Measurements from ENCODE around the gene KCNAB2.
"Not testable (repeated sequence)": the region's sequence is repeated elsewhere in the genome, so short reads cannot be mapped to it uniquely, and the experiment has no call there.

KCNAB2 gene

GRCh38 chr1:6054596-6054995 is 8.9 kb downstream of the KCNAB2 start:
- Histone ChIP-seq H3K9ac (ENCODE audit: low read depth in 1 of 2, low read length in 2 of 2) (no peak overlapping the region), H3K36me3 (ENCODE audit: control insufficient read depth in 2 of 2, insufficient read depth in 2 of 2, low read length in 2 of 2) (no peaks in the 10 kb centered on the region), H3K4me3 (ENCODE audit: low read length in 2 of 2) (no peak overlapping the region), H3K9me3 (ENCODE audit: control insufficient read depth in 2 of 2, low read length in 2 of 2) (no peaks in the 10 kb centered on the region), H3K27me3 (ENCODE audit: control insufficient read depth in 2 of 2, insufficient read depth in 2 of 2, low read length in 2 of 2) (no peaks in the 10 kb centered on the region), H3K4me1 (ENCODE audit: control insufficient read depth in 2 of 2, insufficient read depth in 2 of 2, low read length in 2 of 2) (peaks cover 3 to 14% of the 10 kb centered on the region in 2 donors), H3K27ac (ENCODE audit: low read depth in 2 of 2, low read length in 2 of 2) (no peak overlapping the region)

- Histone ChIP-seq H3K9ac (ENCODE audit: low read depth in 1 of 2, low read length in 2 of 2) (no peak overlapping the region), H3K36me3 (ENCODE audit: control insufficient read depth in 2 of 2, insufficient read depth in 2 of 2, low read length in 2 of 2) (peaks cover 0 to 2% of the 10 kb centered on the region in 2 donors), H3K27ac (ENCODE audit: low read depth in 2 of 2, low read length in 2 of 2) (no peak overlapping the region), H3K9me3 (ENCODE audit: control insufficient read depth in 2 of 2, low read length in 2 of 2) (no peaks in the 10 kb centered on the region), H3K27me3 (ENCODE audit: control insufficient read depth in 2 of 2, insufficient read depth in 2 of 2, low read length in 2 of 2) (no peaks in the 10 kb centered on the region), H3K4me1 (ENCODE audit: control insufficient read depth in 2 of 2, insufficient read depth in 2 of 2, low read length in 2 of 2) (peaks cover 3 to 5% of the 10 kb centered on the region in 2 donors), H3K4me3 (ENCODE audit: low read length in 2 of 2) (no peak overlapping the region)
Observed at GRCh38 chr1:6056572-6056948, 10.9 kb downstream of the KCNAB2 start.

- peaks cover 0 to 2% of the 10 kb centered on the region in 2 donors for H3K36me3 ChIP-seq (ENCODE audit: control insufficient read depth in 2 of 2, insufficient read depth in 2 of 2, low read length in 2 of 2)
- no peak overlapping the region for H3K27ac ChIP-seq (ENCODE audit: low read depth in 2 of 2, low read length in 2 of 2)
- no peaks in the 10 kb centered on the region for H3K27me3 ChIP-seq (ENCODE audit: control insufficient read depth in 2 of 2, insufficient read depth in 2 of 2, low read length in 2 of 2)
- H3K4me3 ChIP-seq (ENCODE audit: low read length in 2 of 2) = no peak overlapping the region
- H3K9ac ChIP-seq (ENCODE audit: low read depth in 1 of 2, low read length in 2 of 2) = no peak overlapping the region
- no peaks in the 10 kb centered on the region for H3K9me3 ChIP-seq (ENCODE audit: control insufficient read depth in 2 of 2, low read length in 2 of 2)
- peaks cover 3 to 5% of the 10 kb centered on the region in 2 donors for H3K4me1 ChIP-seq (ENCODE audit: control insufficient read depth in 2 of 2, insufficient read depth in 2 of 2, low read length in 2 of 2)
Observed at GRCh38 chr1:6057170-6057845, 11.6 kb downstream of the KCNAB2 start.

GRCh38 chr1:6059866-6060265 is 14.2 kb downstream of the KCNAB2 start:
- no peak overlapping the region for H3K9ac ChIP-seq (ENCODE audit: low read depth in 1 of 2, low read length in 2 of 2)
- H3K36me3 ChIP-seq (ENCODE audit: control insufficient read depth in 2 of 2, insufficient read depth in 2 of 2, low read length in 2 of 2) = peaks cover 0 to 2% of the 10 kb centered on the region in 2 donors
- H3K27me3 ChIP-seq (ENCODE audit: control insufficient read depth in 2 of 2, insufficient read depth in 2 of 2, low read length in 2 of 2) = no peaks in the 10 kb centered on the region
- H3K4me3 ChIP-seq (ENCODE audit: low read length in 2 of 2) = no peak overlapping the region
- H3K4me1 ChIP-seq (ENCODE audit: control insufficient read depth in 2 of 2, insufficient read depth in 2 of 2, low read length in 2 of 2) = peaks cover 3 to 5% of the 10 kb centered on the region in 2 donors
- H3K27ac ChIP-seq (ENCODE audit: low read depth in 2 of 2, low read length in 2 of 2) = no peak overlapping the region
- H3K9me3 ChIP-seq (ENCODE audit: control insufficient read depth in 2 of 2, low read length in 2 of 2) = no peaks in the 10 kb centered on the region

- H3K36me3 ChIP-seq (ENCODE audit: control insufficient read depth in 2 of 2, insufficient read depth in 2 of 2, low read length in 2 of 2) = peaks cover 0 to 2% of the 10 kb centered on the region in 2 donors
- no peak overlapping the region for H3K27ac ChIP-seq (ENCODE audit: low read depth in 2 of 2, low read length in 2 of 2)
- H3K4me1 ChIP-seq (ENCODE audit: control insufficient read depth in 2 of 2, insufficient read depth in 2 of 2, low read length in 2 of 2) = peaks cover 0 to 3% of the 10 kb centered on the region in 2 donors
- H3K9me3 ChIP-seq (ENCODE audit: control insufficient read depth in 2 of 2, low read length in 2 of 2) = no peaks in the 10 kb centered on the region
- H3K9ac ChIP-seq (ENCODE audit: low read depth in 1 of 2, low read length in 2 of 2) = no peak overlapping the region
- no peaks in the 10 kb centered on the region for H3K27me3 ChIP-seq (ENCODE audit: control insufficient read depth in 2 of 2, insufficient read depth in 2 of 2, low read length in 2 of 2)
- H3K4me3 ChIP-seq (ENCODE audit: low read length in 2 of 2) = no peak overlapping the region
Observed at GRCh38 chr1:6062670-6063069, 17.0 kb downstream of the KCNAB2 start.

- H3K27me3 ChIP-seq (ENCODE audit: control insufficient read depth in 2 of 2, insufficient read depth in 2 of 2, low read length in 2 of 2); H3K4me3 ChIP-seq (ENCODE audit: low read length in 2 of 2); H3K27ac ChIP-seq (ENCODE audit: low read depth in 2 of 2, low read length in 2 of 2); H3K4me1 ChIP-seq (ENCODE audit: control insufficient read depth in 2 of 2, insufficient read depth in 2 of 2, low read length in 2 of 2); H3K9me3 ChIP-seq (ENCODE audit: control insufficient read depth in 2 of 2, low read length in 2 of 2); H3K9ac ChIP-seq (ENCODE audit: low read depth in 1 of 2, low read length in 2 of 2); H3K36me3 ChIP-seq (ENCODE audit: control insufficient read depth in 2 of 2, insufficient read depth in 2 of 2, low read length in 2 of 2): not testable (repeated sequence)
Observed at GRCh38 chr1:6063532-6064053, 17.9 kb downstream of the KCNAB2 start.

- no peaks in the 10 kb centered on the region for H3K36me3 ChIP-seq (ENCODE audit: control insufficient read depth in 2 of 2, insufficient read depth in 2 of 2, low read length in 2 of 2)
- no peak overlapping the region for H3K4me3 ChIP-seq (ENCODE audit: low read length in 2 of 2)
- no peak overlapping the region for H3K9ac ChIP-seq (ENCODE audit: low read depth in 1 of 2, low read length in 2 of 2)
- no peaks in the 10 kb centered on the region for H3K27me3 ChIP-seq (ENCODE audit: control insufficient read depth in 2 of 2, insufficient read depth in 2 of 2, low read length in 2 of 2)
- no peak overlapping the region for H3K27ac ChIP-seq (ENCODE audit: low read depth in 2 of 2, low read length in 2 of 2)
- H3K9me3 ChIP-seq (ENCODE audit: control insufficient read depth in 2 of 2, low read length in 2 of 2) = no peaks in the 10 kb centered on the region
- H3K4me1 ChIP-seq (ENCODE audit: control insufficient read depth in 2 of 2, insufficient read depth in 2 of 2, low read length in 2 of 2) = no peaks in the 10 kb centered on the region
Observed at GRCh38 chr1:6065093-6065858, 19.6 kb downstream of the KCNAB2 start.

- Histone ChIP-seq H3K9ac (ENCODE audit: low read depth in 1 of 2, low read length in 2 of 2) (no peak overlapping the region), H3K4me1 (ENCODE audit: control insufficient read depth in 2 of 2, insufficient read depth in 2 of 2, low read length in 2 of 2) (no peaks in the 10 kb centered on the region), H3K9me3 (ENCODE audit: control insufficient read depth in 2 of 2, low read length in 2 of 2) (no peaks in the 10 kb centered on the region), H3K4me3 (ENCODE audit: low read length in 2 of 2) (no peak overlapping the region), H3K36me3 (ENCODE audit: control insufficient read depth in 2 of 2, insufficient read depth in 2 of 2, low read length in 2 of 2) (no peaks in the 10 kb centered on the region), H3K27me3 (ENCODE audit: control insufficient read depth in 2 of 2, insufficient read depth in 2 of 2, low read length in 2 of 2) (no peaks in the 10 kb centered on the region), H3K27ac (ENCODE audit: low read depth in 2 of 2, low read length in 2 of 2) (no peak overlapping the region)
Observed at GRCh38 chr1:6066680-6067079, 21.0 kb downstream of the KCNAB2 start.

- H3K27me3 ChIP-seq (ENCODE audit: control insufficient read depth in 2 of 2, insufficient read depth in 2 of 2, low read length in 2 of 2) = no peaks in the 10 kb centered on the region
- no peak overlapping the region for H3K9ac ChIP-seq (ENCODE audit: low read depth in 1 of 2, low read length in 2 of 2)
- no peaks in the 10 kb centered on the region for H3K36me3 ChIP-seq (ENCODE audit: control insufficient read depth in 2 of 2, insufficient read depth in 2 of 2, low read length in 2 of 2)
- H3K4me3 ChIP-seq (ENCODE audit: low read length in 2 of 2) = no peak overlapping the region
- no peak overlapping the region for H3K27ac ChIP-seq (ENCODE audit: low read depth in 2 of 2, low read length in 2 of 2)
- no peaks in the 10 kb centered on the region for H3K4me1 ChIP-seq (ENCODE audit: control insufficient read depth in 2 of 2, insufficient read depth in 2 of 2, low read length in 2 of 2)
- H3K9me3 ChIP-seq (ENCODE audit: control insufficient read depth in 2 of 2, low read length in 2 of 2) = no peaks in the 10 kb centered on the region
Observed at GRCh38 chr1:6068073-6068472, 22.4 kb downstream of the KCNAB2 start.

GRCh38 chr1:6068932-6069331 is 23.2 kb downstream of the KCNAB2 start:
- H3K4me3 ChIP-seq (ENCODE audit: low read length in 2 of 2) = no peak overlapping the region
- H3K9me3 ChIP-seq (ENCODE audit: control insufficient read depth in 2 of 2, low read length in 2 of 2) = no peaks in the 10 kb centered on the region

More at GRCh38 chr1:6068932-6069331, 23.2 kb downstream of the KCNAB2 start:
- H3K4me1 ChIP-seq (ENCODE audit: control insufficient read depth in 2 of 2, insufficient read depth in 2 of 2, low read length in 2 of 2) = no peaks in the 10 kb centered on the region
- H3K27me3 ChIP-seq (ENCODE audit: control insufficient read depth in 2 of 2, insufficient read depth in 2 of 2, low read length in 2 of 2) = no peaks in the 10 kb centered on the region
- no peak overlapping the region for H3K9ac ChIP-seq (ENCODE audit: low read depth in 1 of 2, low read length in 2 of 2)
- no peak overlapping the region for H3K27ac ChIP-seq (ENCODE audit: low read depth in 2 of 2, low read length in 2 of 2)
- H3K36me3 ChIP-seq (ENCODE audit: control insufficient read depth in 2 of 2, insufficient read depth in 2 of 2, low read length in 2 of 2) = no peaks in the 10 kb centered on the region

Measured in mucosa of rectum (tissue), 2 donors.